SK-N-SH treated with all-trans-retinoic acid at 6 μM for 48 hours (cell line): ENCODE data around the gene RHBDL2.

Source experiments
- ATAC-seq: fragments of 200-7000 bp; cut with Tn5 transposase; 3 replicates; pipeline ENCODE4 v1.9.1; 2020; ENCODE audit warnings: mild to moderate bottlenecking, moderate library complexity
- ARNTL ChIP-seq: fragments of 450-650 bp; formaldehyde crosslinking; IDR thresholded peaks from 2 replicates; pipeline ENCODE4 v1.5.0; 2020; ENCODE audit warnings: low read depth, mild to moderate bottlenecking, moderate library complexity, borderline replicate concordance
- BACH2 ChIP-seq: fragments of 250-450 bp; sonication (Bioruptor Pico); IDR thresholded peaks from 2 replicates; pipeline ENCODE4 v1.9.0; 2021; ENCODE audit warnings: mild to moderate bottlenecking, borderline replicate concordance
- CSDC2 ChIP-seq: fragments of 250-450 bp; sonication (Bioruptor Pico); IDR thresholded peaks from 2 replicates; pipeline ENCODE4 v1.5.0; 2020; ENCODE audit warnings: mild to moderate bottlenecking, moderate library complexity
- ESRRG ChIP-seq: fragments of 250-450 bp; sonication (Bioruptor Pico); IDR thresholded peaks from 2 replicates; pipeline ENCODE4 v1.6.1; 2021; ENCODE audit warnings: mild to moderate bottlenecking
- GLIS3 ChIP-seq: fragments of 250-450 bp; sonication (Bioruptor Pico); IDR thresholded peaks from 2 replicates; pipeline ENCODE4 v1.5.0; 2020; ENCODE audit warnings: mild to moderate bottlenecking, moderate library complexity
- ISL1 ChIP-seq: fragments of 250-450 bp; sonication (Bioruptor Pico); IDR thresholded peaks from 2 replicates; pipeline ENCODE4 v2.1.2; 2022; ENCODE audit warnings: mild to moderate bottlenecking, moderate library complexity
- OSR1 ChIP-seq: fragments of 250-450 bp; sonication (Bioruptor Pico); IDR thresholded peaks from 2 replicates; pipeline ENCODE4 v1.8.0; 2022; ENCODE audit warnings: moderate library complexity, mild to moderate bottlenecking, inconsistent platforms
- PPARA ChIP-seq: fragments of 250-450 bp; sonication (Bioruptor Pico); IDR thresholded peaks from 2 replicates; pipeline ENCODE4 v1.5.0; 2020; ENCODE audit warnings: mild to moderate bottlenecking, borderline replicate concordance
- SNAI2 ChIP-seq: fragments of 250-450 bp; sonication (Bioruptor Pico); IDR thresholded peaks from 2 replicates; pipeline ENCODE4 v1.5.0; 2020; ENCODE audit warnings: mild to moderate bottlenecking, moderate library complexity
- TCF4 ChIP-seq: fragments of 250-450 bp; sonication (Bioruptor Pico); IDR thresholded peaks from 2 replicates; pipeline ENCODE4 v1.8.0; 2021; ENCODE audit warnings: mild to moderate bottlenecking, moderate library complexity, borderline replicate concordance
- TOX ChIP-seq: fragments of 250-450 bp; sonication (Bioruptor Pico); IDR thresholded peaks from 2 replicates; pipeline ENCODE4 v1.8.0; 2021; ENCODE audit warnings: mild to moderate bottlenecking, moderate library complexity, borderline replicate concordance
- ZC3H10 ChIP-seq: fragments of 250-450 bp; sonication (Bioruptor Pico); IDR thresholded peaks from 2 replicates; pipeline ENCODE4 v1.5.1; 2021; ENCODE audit warnings: mild to moderate bottlenecking, moderate library complexity
- ZFP3 ChIP-seq: fragments of 250-450 bp; sonication (Bioruptor Pico); IDR thresholded peaks from 2 replicates; pipeline ENCODE4 v1.5.0; 2020; ENCODE audit warnings: mild to moderate bottlenecking, moderate library complexity
- ZNF565 ChIP-seq: fragments of 450-650 bp; formaldehyde crosslinking; conservative IDR thresholded peaks from 2 replicates; pipeline ENCODE4 v1.5.0; 2020; ENCODE audit warnings: low read depth, mild to moderate bottlenecking, moderate library complexity
- ZNF70 ChIP-seq: fragments of 450-650 bp; formaldehyde crosslinking; IDR thresholded peaks from 2 replicates; pipeline ENCODE4 v1.5.0; 2020; ENCODE audit warnings: mild to moderate bottlenecking, moderate library complexity
- ZNF8 ChIP-seq: fragments of 450-650 bp; formaldehyde crosslinking; IDR thresholded peaks from 2 replicates; pipeline ENCODE4 v1.5.0; 2020; ENCODE audit warnings: mild to moderate bottlenecking, moderate library complexity
- TF ChIP-seq, protein P1 (sequence below): fragments of 250-450 bp; sonication (Bioruptor Pico); IDR thresholded peaks from 2 replicates; pipeline ENCODE4 v1.5.1; 2021; ENCODE audit warnings: mild to moderate bottlenecking, moderate library complexity
- TF ChIP-seq, protein P2 (sequence below): fragments of 250-450 bp; sonication (Bioruptor Pico); IDR thresholded peaks from 2 replicates; pipeline ENCODE4 v1.8.0; 2021; ENCODE audit warnings: low read depth, mild to moderate bottlenecking, moderate library complexity, borderline replicate concordance
- TF ChIP-seq, protein P3 (sequence below): fragments of 250-450 bp; sonication (Bioruptor Pico); IDR thresholded peaks from 2 replicates; pipeline ENCODE4 v1.5.0; 2020; ENCODE audit warnings: mild to moderate bottlenecking, moderate library complexity

RHBDL2 gene

DNA sequence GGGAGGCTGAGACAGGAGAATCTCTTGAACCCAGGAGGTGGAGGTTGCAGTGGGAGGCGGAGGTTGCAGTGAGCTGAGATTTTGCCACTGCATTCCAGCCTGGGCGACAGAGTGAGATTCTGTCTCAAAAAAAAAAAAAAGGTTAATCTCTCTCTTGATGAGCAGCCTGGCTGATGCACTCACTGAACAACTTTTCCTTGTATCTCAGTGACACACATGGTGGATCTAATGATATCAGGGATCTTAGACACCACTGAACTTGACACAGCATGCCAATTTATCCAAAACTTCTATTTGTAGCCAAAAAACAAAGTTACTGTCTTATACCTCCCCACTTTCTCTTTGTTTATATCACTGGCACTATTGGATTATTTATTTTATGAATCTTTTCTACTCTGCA is 16.2 kb downstream of the RHBDL2 start:
- TF ChIP-seq ZNF565: no peak
- ATAC-seq: no peak

DNA sequence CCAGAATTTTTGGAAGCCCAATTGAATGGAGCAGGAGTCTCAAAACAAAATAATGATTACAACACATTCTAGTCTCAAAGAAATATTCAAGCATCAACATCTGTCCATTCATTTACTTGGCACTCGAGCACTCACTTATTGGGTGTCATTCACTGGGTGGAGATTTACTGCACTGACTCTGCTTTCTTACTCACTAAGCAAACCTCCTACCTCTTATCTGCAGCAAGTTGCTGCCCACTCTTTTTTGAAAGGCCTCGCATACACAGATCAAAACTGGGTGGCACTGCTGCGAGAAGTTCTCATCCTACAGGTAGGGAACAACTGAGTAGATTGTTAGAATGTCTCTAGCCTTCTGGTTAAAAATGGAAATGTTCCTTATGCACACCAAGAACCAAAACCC is 18.0 kb downstream of the RHBDL2 start:
- no peak for ATAC-seq
- TF ChIP-seq ZNF565 (no peak), ZC3H10 (CRISPR knock-in tag) (no peak), BACH2 (CRISPR knock-in tag) (no peak), ESRRG (CRISPR knock-in tag) (no peak), TOX (CRISPR knock-in tag) (no peak), SNAI2 (no peak)
- TF ChIP-seq, protein P1, sequence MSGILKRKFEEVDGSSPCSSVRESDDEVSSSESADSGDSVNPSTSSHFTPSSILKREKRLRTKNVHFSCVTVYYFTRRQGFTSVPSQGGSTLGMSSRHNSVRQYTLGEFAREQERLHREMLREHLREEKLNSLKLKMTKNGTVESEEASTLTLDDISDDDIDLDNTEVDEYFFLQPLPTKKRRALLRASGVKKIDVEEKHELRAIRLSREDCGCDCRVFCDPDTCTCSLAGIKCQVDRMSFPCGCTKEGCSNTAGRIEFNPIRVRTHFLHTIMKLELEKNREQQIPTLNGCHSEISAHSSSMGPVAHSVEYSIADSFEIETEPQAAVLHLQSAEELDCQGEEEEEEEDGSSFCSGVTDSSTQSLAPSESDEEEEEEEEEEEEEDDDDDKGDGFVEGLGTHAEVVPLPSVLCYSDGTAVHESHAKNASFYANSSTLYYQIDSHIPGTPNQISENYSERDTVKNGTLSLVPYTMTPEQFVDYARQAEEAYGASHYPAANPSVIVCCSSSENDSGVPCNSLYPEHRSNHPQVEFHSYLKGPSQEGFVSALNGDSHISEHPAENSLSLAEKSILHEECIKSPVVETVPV: no peak

DNA sequence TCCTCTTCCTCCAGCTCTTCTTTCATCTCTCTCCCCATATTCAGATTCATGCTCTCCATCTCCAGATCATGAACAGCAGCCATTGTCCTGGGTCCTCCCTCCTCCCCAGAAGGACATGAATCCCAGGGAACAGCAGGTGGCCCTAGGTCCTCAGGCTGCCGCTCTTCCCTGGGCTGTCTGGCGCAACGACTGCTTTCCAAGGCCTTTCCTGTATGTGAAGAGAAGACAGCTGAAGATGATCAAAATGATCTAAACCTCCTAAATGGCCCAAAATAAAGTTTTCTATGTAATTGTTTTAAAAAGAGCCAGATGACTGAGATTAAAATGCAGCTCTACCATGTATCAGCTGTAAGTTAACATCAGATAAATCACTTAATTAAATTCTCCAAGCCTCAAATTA is 22.5 kb downstream of the RHBDL2 start:
- TF ChIP-seq, protein P1: no peak
- TF ChIP-seq PPARA (CRISPR knock-in tag) (0 out of 2 replicates have a peak, but pooled peaks have one; percentile 47), ZC3H10 (CRISPR knock-in tag) (no peak)
- TF ChIP-seq, all 23 proteins: peak for 1
- peak; percentile 80 for ATAC-seq

DNA sequence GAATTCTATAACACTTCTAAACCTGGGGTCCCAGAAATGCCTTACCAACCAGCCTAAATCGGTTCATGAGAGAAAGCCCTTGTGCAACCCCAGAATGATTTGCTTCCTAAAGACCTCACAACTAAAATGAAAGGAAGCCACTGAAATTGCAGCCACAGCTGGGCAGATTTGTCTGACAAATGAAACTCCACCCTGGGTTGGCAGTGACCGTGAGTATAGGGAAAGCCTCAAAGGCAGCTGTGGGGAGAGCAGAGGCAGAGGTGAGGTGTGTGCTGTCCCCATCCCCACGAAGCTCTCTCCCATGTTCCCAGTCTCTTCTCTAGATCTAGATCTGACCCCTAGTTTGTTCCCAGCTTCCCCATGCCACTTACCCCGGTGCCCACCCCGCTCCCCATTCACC is 23.1 kb downstream of the RHBDL2 start:
- no peak for TF ChIP-seq ESRRG (CRISPR knock-in tag)
- TF ChIP-seq, protein P2, sequence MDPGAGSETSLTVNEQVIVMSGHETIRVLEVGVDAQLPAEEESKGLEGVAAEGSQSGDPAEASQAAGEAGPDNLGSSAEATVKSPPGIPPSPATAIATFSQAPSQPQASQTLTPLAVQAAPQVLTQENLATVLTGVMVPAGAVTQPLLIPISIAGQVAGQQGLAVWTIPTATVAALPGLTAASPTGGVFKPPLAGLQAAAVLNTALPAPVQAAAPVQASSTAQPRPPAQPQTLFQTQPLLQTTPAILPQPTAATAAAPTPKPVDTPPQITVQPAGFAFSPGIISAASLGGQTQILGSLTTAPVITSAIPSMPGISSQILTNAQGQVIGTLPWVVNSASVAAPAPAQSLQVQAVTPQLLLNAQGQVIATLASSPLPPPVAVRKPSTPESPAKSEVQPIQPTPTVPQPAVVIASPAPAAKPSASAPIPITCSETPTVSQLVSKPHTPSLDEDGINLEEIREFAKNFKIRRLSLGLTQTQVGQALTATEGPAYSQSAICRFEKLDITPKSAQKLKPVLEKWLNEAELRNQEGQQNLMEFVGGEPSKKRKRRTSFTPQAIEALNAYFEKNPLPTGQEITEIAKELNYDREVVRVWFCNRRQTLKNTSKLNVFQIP (CRISPR knock-in tag): no peak
- TF ChIP-seq, protein P3, sequence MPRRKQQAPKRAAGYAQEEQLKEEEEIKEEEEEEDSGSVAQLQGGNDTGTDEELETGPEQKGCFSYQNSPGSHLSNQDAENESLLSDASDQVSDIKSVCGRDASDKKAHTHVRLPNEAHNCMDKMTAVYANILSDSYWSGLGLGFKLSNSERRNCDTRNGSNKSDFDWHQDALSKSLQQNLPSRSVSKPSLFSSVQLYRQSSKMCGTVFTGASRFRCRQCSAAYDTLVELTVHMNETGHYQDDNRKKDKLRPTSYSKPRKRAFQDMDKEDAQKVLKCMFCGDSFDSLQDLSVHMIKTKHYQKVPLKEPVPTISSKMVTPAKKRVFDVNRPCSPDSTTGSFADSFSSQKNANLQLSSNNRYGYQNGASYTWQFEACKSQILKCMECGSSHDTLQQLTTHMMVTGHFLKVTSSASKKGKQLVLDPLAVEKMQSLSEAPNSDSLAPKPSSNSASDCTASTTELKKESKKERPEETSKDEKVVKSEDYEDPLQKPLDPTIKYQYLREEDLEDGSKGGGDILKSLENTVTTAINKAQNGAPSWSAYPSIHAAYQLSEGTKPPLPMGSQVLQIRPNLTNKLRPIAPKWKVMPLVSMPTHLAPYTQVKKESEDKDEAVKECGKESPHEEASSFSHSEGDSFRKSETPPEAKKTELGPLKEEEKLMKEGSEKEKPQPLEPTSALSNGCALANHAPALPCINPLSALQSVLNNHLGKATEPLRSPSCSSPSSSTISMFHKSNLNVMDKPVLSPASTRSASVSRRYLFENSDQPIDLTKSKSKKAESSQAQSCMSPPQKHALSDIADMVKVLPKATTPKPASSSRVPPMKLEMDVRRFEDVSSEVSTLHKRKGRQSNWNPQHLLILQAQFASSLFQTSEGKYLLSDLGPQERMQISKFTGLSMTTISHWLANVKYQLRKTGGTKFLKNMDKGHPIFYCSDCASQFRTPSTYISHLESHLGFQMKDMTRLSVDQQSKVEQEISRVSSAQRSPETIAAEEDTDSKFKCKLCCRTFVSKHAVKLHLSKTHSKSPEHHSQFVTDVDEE (CRISPR knock-in tag): no peak
- no peak for TF ChIP-seq PPARA (CRISPR knock-in tag)
- no peak for TF ChIP-seq ZNF8 (CRISPR knock-in tag)
- ATAC-seq: peak; percentile 25; the same call in 2 of the 3 replicates

DNA sequence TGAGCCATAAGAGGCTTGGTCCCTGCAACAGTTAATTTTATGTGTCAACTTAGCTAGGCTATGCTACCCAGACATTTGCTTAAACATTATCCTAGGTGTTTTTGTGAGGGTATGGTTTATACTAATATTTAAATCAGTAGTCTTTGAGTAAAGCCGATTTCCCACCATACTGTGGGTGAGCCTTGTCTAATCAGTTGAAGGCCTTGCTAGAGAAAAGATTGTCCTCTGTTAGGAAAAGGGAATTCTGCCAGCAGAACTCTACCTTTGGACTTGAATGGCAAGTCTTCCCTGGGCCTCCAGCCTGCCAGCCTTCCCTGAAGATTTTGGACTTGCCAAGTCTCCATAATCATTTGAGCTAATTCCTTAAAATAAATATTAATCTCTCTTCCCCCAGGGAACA is 23.9 kb downstream of the RHBDL2 start:
- no peak for ATAC-seq
- TF ChIP-seq ZFP3 (no peak), ESRRG (CRISPR knock-in tag) (no peak), OSR1 (no peak), ISL1 (no peak), GLIS3 (CRISPR knock-in tag) (no peak), TCF4 (CRISPR knock-in tag) (no peak), CSDC2 (no peak), SNAI2 (no peak), ZNF70 (no peak), ZC3H10 (CRISPR knock-in tag) (no peak), ZNF8 (CRISPR knock-in tag) (no peak), ARNTL (no peak)
- TF ChIP-seq, protein P2 (CRISPR knock-in tag): no peak
- TF ChIP-seq, protein P3 (CRISPR knock-in tag): no peak
- TF ChIP-seq, protein P1: no peak
